K562 (cell line): Measurements from ENCODE around the gene ZFYVE26. TPM values are rescaled to one million over a fixed set of nuclear protein-coding genes. Genes with fewer than 3 reads are reported as not detected.

ENCODE experiments used
- ATAC-seq: fragments of 200-7000 bp; cut with Tn5 transposase; 3 replicates; pipeline ENCODE4 v1.9.1; 2020; ENCODE audit warnings: moderate library complexity
- BruUV-seq: library from RNA; stranded (reverse); fragments of 400-500 nt; replicated peaks from 2 replicates; lab custom pipeline; 2021; lab: Mats Ljungman, UMichigan
- CTCF ChIA-PET: fragments of 300-600 bp; formaldehyde crosslinking; extraction: SDS; loops from one replicate; lab custom pipeline; 2021; ENCODE audit warnings: low intra/inter-chr PET ratio; lab: Yijun Ruan, JAX
- POLR2A ChIA-PET: fragments of 300-600, 350-650 bp; sonication (Branson Sonifier 250); formaldehyde crosslinking; extraction: SDS; loops from one replicate; lab custom pipeline; 2021; ENCODE audit warnings: antibody characterized with exemption, inconsistent platforms; lab: Yijun Ruan, JAX
- DNase-seq, 4 experiments: peaks; one replicate each; pipeline versions ENCODE4 v3.0.0 to v3.0.0-alpha.2; 2011 to 2018; ENCODE audit warnings: low spot score in 3 of 4, mixed read lengths in 3 of 4; ENCODE audit errors: extremely low read depth in 1 of 4
- FAIRE-seq: peaks from 2 replicates; lab custom pipeline; 2011; peaks lifted over from hg19 to GRCh38; lab: Jason Lieb, UNC
- H2AFZ ChIP-seq: 2 replicates; pipeline ENCODE4 v1.6.0; 2011; ENCODE audit warnings: low read depth, low read length, control low read depth, inconsistent platforms
- H3K27ac ChIP-seq: fragments of 200-600 bp; 3 replicates; pipeline ENCODE4 v1.8.0; 2011; ENCODE audit warnings: low read depth, mild to moderate bottlenecking, control low read depth, inconsistent platforms, low read length, moderate library complexity, mixed read lengths; ENCODE audit errors: extremely low read depth
- H3K27me3 ChIP-seq, 2 experiments: fragments of 300-600 bp in 1 of 2; 2 replicates in 1 of 2; 3 replicates in 1 of 2; pipeline versions ENCODE4 v1.6.0 to v1.8.0; 2011; ENCODE audit warnings: inconsistent platforms in 2 of 2, low read length in 2 of 2, mild to moderate bottlenecking in 1 of 2, mixed read lengths in 1 of 2, moderate library complexity in 1 of 2; ENCODE audit not compliant: control insufficient read depth in 2 of 2, insufficient read depth in 2 of 2
- H3K36me3 ChIP-seq: fragments of 300-600 bp; 3 replicates; pipeline ENCODE4 v1.8.0; 2011; ENCODE audit warnings: mild to moderate bottlenecking, low read length, inconsistent platforms; ENCODE audit not compliant: control insufficient read depth, insufficient read depth
- H3K4me1 ChIP-seq, 2 experiments: fragments of 200-600 bp in 1 of 2; replicated peaks in 1 of 2; 2 replicates in 1 of 2; 3 replicates in 1 of 2; pipeline versions ENCODE4 v1.5.1 to v1.8.0; 2011; ENCODE audit warnings: inconsistent platforms in 2 of 2, low read length in 2 of 2, mild to moderate bottlenecking in 1 of 2, mixed read lengths in 1 of 2, moderate library complexity in 1 of 2; ENCODE audit not compliant: control insufficient read depth in 2 of 2, insufficient read depth in 2 of 2
- H3K4me2 ChIP-seq: 2 replicates; pipeline ENCODE4 v1.6.1; 2011; ENCODE audit warnings: low read length, control low read depth, inconsistent platforms, mixed read lengths; ENCODE audit not compliant: insufficient read depth
- H3K4me3 ChIP-seq: fragments of 200-600 bp; sonication (generic), shearing (Covaris generic); 2 replicates; pipeline ENCODE4 v1.5.1; 2016; ENCODE audit warnings: control low read depth, inconsistent platforms
- H3K79me2 ChIP-seq: fragments of 200-600 bp; 3 replicates; pipeline ENCODE4 v1.8.0; 2011; ENCODE audit warnings: low read length, inconsistent platforms; ENCODE audit not compliant: control insufficient read depth, insufficient read depth
- H3K9ac ChIP-seq, 2 experiments: 2 replicates each; pipeline versions ENCODE4 v1.6.0 to v1.6.1; 2011; ENCODE audit warnings: low read depth in 2 of 2, low read length in 2 of 2, control low read depth in 1 of 2, inconsistent platforms in 1 of 2, mild to moderate bottlenecking in 1 of 2, mixed read lengths in 1 of 2; ENCODE audit not compliant: insufficient read depth in 1 of 2
- H3K9me1 ChIP-seq: one replicate; pipeline ENCODE4 v1.6.0; 2011; ENCODE audit warnings: inconsistent platforms, mild to moderate bottlenecking, low read length, moderate library complexity; ENCODE audit not compliant: control insufficient read depth, insufficient read depth
- H3K9me3 ChIP-seq: replicated peaks from 2 replicates; pipeline ENCODE4 v1.5.1; 2011; ENCODE audit warnings: low read depth, low read length, inconsistent platforms; ENCODE audit not compliant: control insufficient read depth, insufficient read depth
- H4K20me1 ChIP-seq: replicated peaks from 2 replicates; pipeline ENCODE4 v1.6.1; 2011; ENCODE audit warnings: low read length, inconsistent platforms, mixed read lengths; ENCODE audit not compliant: control insufficient read depth, insufficient read depth
- DNMT1 ChIP-seq: fragments of 450-650 bp; IDR thresholded peaks from 2 replicates; pipeline ENCODE4 v1.6.1; 2016; ENCODE audit warnings: antibody characterized with exemption, mild to moderate bottlenecking
- JUND ChIP-seq, 2 experiments: IDR thresholded peaks; 2 replicates in 1 of 2; 3 replicates in 1 of 2; pipeline ENCODE4 v1.6.1; 2011; ENCODE audit warnings: borderline replicate concordance in 2 of 2, low read depth in 2 of 2, low read length in 2 of 2, improper control_type of control experiment in 1 of 2, missing biosample characterization in 1 of 2, missing genetic modification characterization in 1 of 2, missing genetic modification reagents in 1 of 2
- KDM1A ChIP-seq, 2 experiments: fragments of 450-650 bp; IDR thresholded peaks; 2 replicates each; pipeline ENCODE4 v1.6.1; 2016; ENCODE audit warnings: mild to moderate bottlenecking in 2 of 2
- KLF13 ChIP-seq: fragments of 450-650 bp; IDR thresholded peaks from 2 replicates; pipeline ENCODE4 v1.6.1; 2016; ENCODE audit warnings: missing genetic modification characterization, low read depth, mild to moderate bottlenecking, missing compliant biosample characterization, moderate library complexity, borderline replicate concordance
- MAFG ChIP-seq: fragments of 450-650 bp; conservative IDR thresholded peaks from 2 replicates; pipeline ENCODE4 v1.6.1; 2016; ENCODE audit warnings: missing genetic modification characterization, missing compliant biosample characterization
- MAFK ChIP-seq: IDR thresholded peaks from 2 replicates; pipeline ENCODE4 v1.6.1; 2011; ENCODE audit warnings: low read length, improper control_type of control experiment
- MCM5 ChIP-seq: fragments of 450-650 bp; IDR thresholded peaks from 2 replicates; pipeline ENCODE4 v1.6.1; 2016; ENCODE audit warnings: low read depth
- NELFE ChIP-seq: IDR thresholded peaks from 2 replicates; pipeline ENCODE4 v1.6.1; 2011; ENCODE audit warnings: mild to moderate bottlenecking; ENCODE audit not compliant: insufficient read depth, insufficient read length
- PHB ChIP-seq: fragments of 250-450 bp; sonication (Bioruptor Pico); IDR thresholded peaks from 2 replicates; pipeline ENCODE4 v1.5.0; 2021
- PTTG1 ChIP-seq: fragments of 450-650 bp; IDR thresholded peaks from 2 replicates; pipeline ENCODE4 v1.6.1; 2016; ENCODE audit warnings: low read depth, mild to moderate bottlenecking, missing genetic modification characterization, missing compliant biosample characterization
- SNIP1 ChIP-seq: fragments of 450-650 bp; IDR thresholded peaks from 2 replicates; pipeline ENCODE4 v1.7.1; 2017; ENCODE audit warnings: low read depth, mild to moderate bottlenecking
- ZFP1 ChIP-seq: fragments of 450-650 bp; formaldehyde crosslinking; IDR thresholded peaks from 2 replicates; pipeline ENCODE4 v1.4.0; 2020; ENCODE audit warnings: mild to moderate bottlenecking, mixed read lengths
- WGBS: fragments of 100-300 bp; shearing (Covaris generic); methylation state at CpG from one replicate; pipeline ENCODE4 v1.1.6; 2016; ENCODE audit warnings: low coverage, mixed read lengths; ENCODE audit not compliant: insufficient coverage; ENCODE audit errors: missing lambda C conversion rate; 5-methylcytosine and 5-hydroxymethylcytosine counted together
- in situ Hi-C: fragments of 300-500 bp; cut with MboI; formaldehyde crosslinking; loops from 4 replicates; pipeline ENCODE4 v1.15.0; 2018; ENCODE audit warnings: inconsistent platforms, mixed read lengths
- intact Hi-C: fragments of 100-400 bp; cut with micrococcal nuclease; formaldehyde crosslinking; loops from 2 replicates; pipeline ENCODE4 v1.14.2; 2022
- polyA plus RNA-seq, 8 experiments: library from polyadenylated mRNA; depleted of rRNA in 4 of 8; stranded (reverse) in 5 of 8; unstranded in 3 of 8; fragments of >200 nt; fragmentation: Nextera tagmentation in 2 of 8; fragmentation: Illumina TruSeq in 1 of 8; extraction: Ambion mirVana in 2 of 8; extraction: Trizol in 1 of 8; gene quantifications; 2 replicates each; pipeline versions ENCODE4 v1.2.1 to v1.2.3, GENCODE V29; 2011 to 2014; ENCODE audit warnings: inconsistent platforms in 1 of 8, missing spikeins in 1 of 8
- total RNA-seq, 7 experiments: library from RNA; depleted of rRNA in 6 of 7; stranded (reverse); fragments of >200 nt in 6 of 7; fragmentation: Illumina TruSeq in 2 of 7; extraction: Trizol in 2 of 7; gene quantifications; 2 replicates each; pipeline versions ENCODE4 v1.2.1 to v1.2.3, GENCODE V29; 2011 to 2021; ENCODE audit warnings: low replicate concordance in 1 of 7

Gene ZFYVE26
- total and polyA plus RNA-seq, 9 of the 15 experiments (the other 6 are each of a cell fraction or from before 2014, with no cell fraction given) = 0.32 to 9.1 (median 5.9) TPM

DNA sequence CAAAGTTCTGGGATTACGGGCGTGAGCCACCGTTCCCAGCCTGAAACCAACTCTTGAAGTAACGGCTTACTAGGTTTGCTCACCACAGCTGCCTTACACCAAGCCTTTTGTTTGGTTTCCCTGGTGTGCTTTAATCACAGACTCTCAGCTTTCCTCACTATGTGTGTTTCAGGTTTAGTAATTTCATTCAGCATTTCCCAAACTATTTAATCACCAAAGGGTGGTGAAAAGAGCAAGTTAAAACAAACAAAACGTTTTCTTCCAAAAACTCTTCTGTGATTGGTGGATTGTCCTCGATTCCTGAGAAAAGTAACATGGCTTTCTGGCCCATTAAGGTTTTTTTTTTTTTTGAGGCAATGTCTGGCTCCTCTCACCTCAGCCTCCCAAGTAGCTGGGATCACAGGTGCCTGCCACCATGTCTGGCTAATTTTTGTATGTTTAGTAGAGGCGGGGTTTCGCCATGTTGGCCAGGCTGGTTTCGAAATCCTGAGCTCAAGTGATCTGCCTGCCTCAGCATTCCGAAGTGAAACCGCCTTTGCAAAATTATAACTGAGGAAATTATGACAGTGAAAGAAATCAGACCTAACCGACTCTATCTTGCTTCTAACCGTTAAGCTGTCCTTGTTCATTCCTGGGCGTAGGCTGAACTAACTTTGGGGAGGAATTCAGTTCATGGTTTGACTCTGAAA is 1.5 kb upstream of the ZFYVE26 start (continued):
- no peak for TF ChIP-seq KDM1A (IDR thresholded peaks at IDR 0.05)

DNA sequence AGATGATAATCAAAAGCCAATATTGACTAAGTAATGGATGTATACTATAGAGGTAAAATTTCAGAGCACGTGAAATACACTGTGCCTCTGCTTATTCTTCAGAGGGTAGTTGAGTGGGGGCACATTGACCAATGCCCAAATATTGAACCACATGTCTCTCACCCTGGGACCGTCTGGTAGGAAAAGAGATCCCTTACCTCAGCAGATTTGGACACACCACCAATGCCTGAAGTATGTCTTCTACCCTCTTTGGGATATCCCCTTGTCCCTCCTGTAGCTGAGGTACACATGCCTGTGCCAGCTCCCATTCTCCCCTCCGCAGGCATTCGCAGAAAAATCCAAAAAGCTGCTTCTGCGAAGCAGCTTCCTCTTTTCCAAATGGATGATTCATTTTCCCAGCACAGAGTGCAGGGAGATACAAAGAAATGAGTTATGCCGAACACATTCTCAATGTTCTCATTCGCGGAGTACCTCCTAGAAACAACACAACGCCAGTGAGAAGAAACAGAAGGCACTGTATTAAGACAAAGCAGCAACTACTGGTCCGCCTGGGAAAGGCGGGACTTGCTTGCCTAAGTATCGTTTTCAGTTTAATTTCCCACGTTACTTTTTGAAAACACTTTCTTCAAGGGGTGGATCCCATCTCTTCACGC is 691 bp downstream of the ZFYVE26 start:
- BruUV-seq = TSS peak; percentile 57
- CTCF ChIA-PET = no interaction called here
- peaks cover 13% of the 10 kb centered on the region; the same call in 1 of the 3 replicates for H3K36me3 ChIP-seq

More for the DNA sequence above, 691 bp downstream of the ZFYVE26 start:
- peak in 1 of 4 experiments; percentile 16 for DNase-seq
- POLR2A ChIA-PET = interaction anchor here (0.6 to 1.4 kb wide), 3 partner anchors 9 to 117 kb away, joined by 3 to 4 read pairs (median 3); no protein-coding TSS in a partner anchor
- TF ChIP-seq MAFG (0 out of 2 replicates have a peak, but pooled peaks have one; percentile 8), NELFE (no peak), MCM5 (no peak), JUND (IDR thresholded peaks at IDR 0.05; ENCODE audit: borderline replicate concordance, low read depth, low read length) (0 out of 2 replicates have a peak, but pooled peaks have one; percentile 5), JUND (tag; IDR thresholded peaks at IDR 0.05; ENCODE audit: borderline replicate concordance, low read depth, low read length) (no peak), ZFP1 (CRISPR knock-in tag) (no peak), PTTG1 (tag) (no peak), PHB (CRISPR knock-in tag) (no peak), KLF13 (tag) (no peak), MAFK (0 out of 2 replicates have a peak, but pooled peaks have one; percentile 25), SNIP1 (no peak), DNMT1 (no peak)
- TF ChIP-seq, all 486 proteins: peak for 3
- Histone ChIP-seq H3K9me1 (no peaks in the 10 kb centered on the region), H3K9ac (peak overlapping the region; percentile 76 to 93; a peak in 3 of 4 replicates), H4K20me1 (no peaks in the 10 kb centered on the region), H3K79me2 (peaks cover 26% of the 10 kb centered on the region), H3K4me1 (peaks cover 0 to 6% of the 10 kb centered on the region in 2 experiments; a peak in 3 of 5 replicates), H3K27me3 (no peaks in the 10 kb centered on the region), H3K9me3 (no peaks in the 10 kb centered on the region; the same call in 1 of the 2 replicates), H3K27ac (peak overlapping the region; percentile 73), H3K4me3 (peak overlapping the region; percentile 74), H2AFZ (peak overlapping the region; percentile 84), H3K4me2 (peak overlapping the region; percentile 91)
- in situ Hi-C loops (loop anchor here (25.0 kb wide), 1 partner anchor 1328 kb away; the partner anchor contains the start of gene CCDC196), intact Hi-C loops (no loop called here)
- WGBS = 2% methylated on average over 14 of the region's 14 CpGs
- ATAC-seq = no peak
- no peak for FAIRE-seq
